ENCODE data around the gene SERPINH1.
A peak's percentile ranks its signal among the peaks of the same experiment; 100 is the strongest.
"Not testable (repeated sequence)": the region's sequence is repeated elsewhere in the genome, so short reads cannot be mapped to it uniquely, and the experiment has no call there.

The SERPINH1 gene

DNA sequence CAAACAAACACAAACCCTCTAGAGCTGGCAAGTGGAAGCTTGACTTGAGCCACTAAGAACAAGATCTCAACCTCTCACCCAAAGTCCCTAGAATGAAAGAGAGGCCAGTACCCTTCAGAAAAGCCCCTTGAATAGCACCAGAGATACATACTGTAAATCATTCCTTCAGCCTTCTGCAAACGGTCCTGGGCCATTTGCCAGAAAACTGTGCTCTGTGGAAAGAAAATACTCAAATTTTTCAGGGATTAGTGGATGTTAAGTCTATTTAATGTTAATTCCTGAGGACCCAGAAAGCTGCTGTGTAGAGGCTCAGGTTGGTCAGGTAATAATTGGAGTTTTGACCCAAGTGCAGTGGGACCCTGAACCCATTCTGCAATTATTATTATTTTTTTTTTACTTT lies 16.9 kb downstream of the SERPINH1 start:
- no peak for DNase-seq

- DNase-seq: no peak
Observed at GRCh38 chr11:75579841-75580240, 17.8 kb downstream of the SERPINH1 start.

DNA sequence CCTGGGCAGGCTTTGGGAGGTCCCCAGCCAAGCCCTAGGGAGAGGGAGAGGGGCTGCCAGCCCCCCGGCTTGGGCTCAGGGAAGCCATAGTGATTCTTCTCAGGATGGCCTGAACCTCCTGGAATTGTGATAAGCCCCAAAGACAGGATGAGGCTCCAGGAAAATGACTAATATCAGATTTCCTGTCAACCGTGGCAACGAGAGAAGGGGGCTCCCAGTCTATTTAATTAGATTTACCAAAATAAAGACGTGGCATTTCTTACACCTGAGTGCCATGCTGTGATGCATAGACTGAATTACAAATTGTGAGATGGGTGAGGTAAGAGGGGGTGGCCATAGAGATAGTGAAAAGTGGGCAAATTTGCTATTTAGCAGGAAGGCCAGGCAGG lies 20.4 kb downstream of the SERPINH1 start:
- no peak for DNase-seq

DNA sequence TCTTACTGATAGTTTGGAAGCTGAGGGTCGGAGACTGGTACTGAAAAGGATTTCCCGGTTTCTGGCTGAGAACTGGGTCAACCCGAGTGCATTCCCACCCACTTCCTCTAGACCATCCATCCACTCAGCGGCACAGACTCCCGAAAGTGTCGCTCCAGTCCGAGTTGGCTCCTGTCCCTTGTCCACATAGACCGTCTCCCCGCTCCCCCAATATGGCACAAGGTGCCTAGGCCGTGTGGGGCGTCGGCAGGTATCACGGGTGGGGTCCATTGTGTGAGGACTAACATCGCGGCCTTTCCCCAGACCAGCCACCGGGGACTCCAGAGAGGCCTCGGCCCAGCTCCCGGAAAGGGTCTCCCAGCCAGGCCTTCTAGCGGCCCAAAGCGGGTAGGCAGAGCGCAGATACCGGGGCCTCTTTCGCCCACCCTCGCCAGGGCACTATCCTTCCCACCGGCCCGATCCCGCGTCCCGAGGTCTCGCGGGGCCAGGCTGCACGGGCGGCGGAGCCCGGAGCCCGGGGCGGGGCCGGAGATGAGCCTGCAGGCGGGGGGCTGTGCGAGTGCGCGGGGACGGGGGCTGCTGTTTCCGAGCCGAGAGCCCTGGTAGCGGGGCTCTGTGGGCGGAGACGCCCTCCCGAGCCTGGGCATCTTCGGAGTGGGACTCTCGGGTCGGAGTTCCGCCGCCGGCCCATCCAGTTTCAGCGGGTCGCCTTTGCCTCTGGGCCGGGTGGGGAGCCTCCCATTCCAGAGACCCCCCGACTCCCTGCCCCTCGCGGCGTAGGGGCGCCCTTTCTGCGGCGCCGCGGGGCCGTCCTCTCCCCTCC lies 21.1 kb downstream of the SERPINH1 start:
- DNase-seq: peak; percentile 32 to 54

DNA sequence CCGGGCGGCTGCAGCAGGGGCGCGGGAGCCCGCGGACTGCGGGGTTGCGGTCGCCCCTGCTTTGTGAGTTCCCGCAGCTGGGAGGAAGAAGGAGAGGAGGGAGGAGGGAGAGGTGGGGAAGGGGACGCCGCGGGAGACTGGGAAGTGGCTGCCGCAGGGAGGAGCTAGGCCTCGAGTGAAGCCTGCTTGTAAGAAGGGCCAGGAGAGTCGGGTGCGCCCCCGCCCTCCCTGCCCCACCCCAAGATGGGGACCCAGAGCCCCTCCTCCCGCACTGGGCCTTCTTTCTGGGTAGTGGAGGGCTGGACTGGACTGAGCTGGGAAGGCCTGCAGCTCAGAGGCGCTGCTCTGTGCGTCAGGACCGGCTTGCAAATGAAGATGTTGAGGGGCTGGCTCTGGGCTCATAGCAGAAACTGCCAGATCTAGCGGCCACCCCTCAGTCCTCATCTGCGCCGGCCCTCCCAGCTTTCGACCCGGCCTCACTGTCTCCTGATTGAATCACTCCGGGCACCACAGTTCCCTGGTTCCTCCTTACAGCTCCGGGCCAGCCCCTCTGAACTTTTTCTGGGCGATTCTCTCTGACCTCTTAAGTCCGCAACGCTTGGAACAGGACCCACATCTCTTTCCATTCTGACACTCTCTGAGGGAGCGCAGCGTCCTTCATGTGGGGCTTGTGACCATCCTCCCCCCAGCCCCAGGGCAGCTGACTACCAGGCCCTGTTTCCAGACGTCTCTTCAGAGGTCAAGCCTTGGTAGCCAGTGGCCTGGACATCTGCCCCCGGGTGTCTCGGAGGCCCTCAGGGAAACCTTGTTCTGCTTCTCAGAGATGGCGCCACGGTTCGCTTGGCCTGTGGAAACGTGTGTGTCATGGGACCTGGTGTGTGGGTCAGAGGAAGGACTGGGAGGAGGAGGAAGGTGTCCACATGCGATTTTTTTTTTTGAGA lies 21.9 kb downstream of the SERPINH1 start:
- no peak for DNase-seq

GRCh38 chr11:75584659-75585292 lies 22.7 kb downstream of the SERPINH1 start:
- DNase-seq: not testable (repeated sequence)

DNA sequence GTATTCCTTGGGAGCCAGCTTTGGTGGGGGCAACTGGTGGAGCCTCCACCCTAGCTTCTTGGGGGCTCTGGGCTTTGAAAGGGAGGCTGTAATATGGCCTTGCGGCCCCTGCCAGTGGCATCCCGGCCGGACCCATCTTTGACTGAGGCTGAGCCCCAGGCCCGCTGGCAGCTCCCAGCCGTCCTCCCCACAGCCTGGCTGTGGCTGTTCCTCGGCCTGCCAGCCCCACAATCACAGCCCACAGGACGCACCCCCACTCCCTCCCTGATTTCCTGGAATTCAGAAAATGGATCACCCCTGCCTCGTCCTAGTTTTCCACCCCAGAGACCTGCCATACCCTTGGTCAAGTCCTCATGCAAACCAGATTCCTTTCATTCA lies 23.2 kb downstream of the SERPINH1 start:
- no peak for DNase-seq

DNA sequence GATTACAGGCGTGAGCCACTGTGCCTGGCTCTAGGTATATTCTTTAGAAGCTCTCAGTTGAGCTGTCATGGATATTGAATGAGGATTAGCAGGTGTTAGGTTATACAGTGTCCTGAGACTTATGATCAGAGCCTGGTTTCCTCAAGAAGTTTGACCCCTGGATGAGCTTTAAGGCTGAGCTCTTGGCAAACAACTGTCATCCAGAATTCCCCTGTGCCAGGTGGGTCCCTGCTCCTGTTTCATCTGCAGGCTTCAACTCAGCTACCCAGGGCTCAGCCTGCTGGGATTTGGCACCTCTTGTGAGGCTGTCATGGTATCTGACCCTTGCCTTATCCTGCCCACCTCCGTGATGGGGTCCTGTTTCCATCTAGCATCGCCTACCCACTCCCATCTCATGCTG lies 24.3 kb downstream of the SERPINH1 start:
- DNase-seq: no peak

GRCh38 chr11:75588051-75588481 lies 26.0 kb downstream of the SERPINH1 start:
- no peak for DNase-seq

- no peak for DNase-seq
Observed at GRCh38 chr11:75589051-75589450, 27.0 kb downstream of the SERPINH1 start.

DNA sequence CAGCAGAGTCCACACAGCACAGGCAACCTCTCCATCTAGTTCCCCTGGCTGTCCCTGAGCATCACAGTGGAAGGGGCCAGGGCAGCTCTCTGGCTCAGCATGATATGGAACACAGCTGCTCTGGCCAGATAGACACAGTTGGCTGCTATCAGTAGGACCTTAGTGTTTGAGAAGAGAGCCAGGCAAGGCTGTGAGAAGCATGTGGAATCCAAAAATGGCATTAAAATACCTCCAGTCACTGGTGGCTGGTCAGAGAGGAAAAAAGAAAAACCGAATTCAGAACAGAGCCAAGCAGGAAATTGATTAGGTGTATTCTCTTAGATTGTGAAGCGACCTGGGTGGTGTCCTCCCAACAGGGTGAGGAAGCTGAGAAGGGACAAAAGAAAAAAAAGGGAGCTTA lies 27.9 kb downstream of the SERPINH1 start:
- DNase-seq: no peak

GRCh38 chr11:75591371-75591770 lies 29.3 kb downstream of the SERPINH1 start:
- DNase-seq: no peak

GRCh38 chr11:75591966-75592365 lies 29.9 kb downstream of the SERPINH1 start:
- no peak for DNase-seq

GRCh38 chr11:75592715-75593114 lies 30.7 kb downstream of the SERPINH1 start:
- DNase-seq: no peak

- DNase-seq: no peak
Observed at GRCh38 chr11:75593286-75593915, 31.3 kb downstream of the SERPINH1 start.

DNA sequence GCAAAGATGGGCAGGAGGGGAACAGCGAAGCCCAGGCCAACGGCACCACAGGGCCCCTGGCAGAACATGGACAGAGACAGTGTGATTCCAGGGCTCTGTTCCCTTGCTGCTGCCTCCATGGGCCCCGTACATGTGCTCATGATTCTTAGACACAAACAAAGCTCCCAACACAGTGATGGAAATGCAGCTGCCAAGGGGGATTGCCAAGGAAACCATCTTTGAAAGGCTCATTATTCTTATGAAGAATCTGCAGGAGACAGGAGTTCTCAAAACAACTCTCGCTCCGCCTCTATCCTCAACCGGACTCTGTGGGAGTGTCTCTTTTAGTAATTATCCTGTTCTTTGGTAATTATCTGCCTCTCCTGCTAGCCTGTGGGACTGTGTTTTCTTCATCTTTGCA lies 32.2 kb downstream of the SERPINH1 start:
- DNase-seq: no peak

DNA sequence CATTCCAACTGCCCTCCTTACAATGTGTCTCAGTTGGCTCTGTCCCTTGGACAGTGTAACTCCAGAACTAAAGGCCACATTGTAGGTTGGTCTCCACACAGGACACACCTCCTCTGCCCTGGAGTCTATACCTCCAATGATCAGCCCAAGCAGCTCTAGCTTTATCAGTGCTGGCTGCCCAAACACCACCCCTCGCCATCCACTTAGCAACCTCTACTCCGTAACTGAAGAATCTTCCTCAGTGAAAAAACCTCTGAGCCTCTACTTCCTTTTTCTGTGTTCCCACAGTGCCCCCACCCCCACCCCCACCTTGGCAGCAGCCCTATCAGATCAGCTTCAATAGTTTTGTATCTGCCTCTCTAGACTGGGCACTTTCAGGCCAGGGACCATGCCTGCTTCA lies 33.4 kb downstream of the SERPINH1 start:
- DNase-seq: no peak

GRCh38 chr11:75596914-75597313 lies 34.9 kb downstream of the SERPINH1 start:
- no peak for DNase-seq

GRCh38 chr11:75597636-75598035 lies 35.6 kb downstream of the SERPINH1 start:
- DNase-seq: no peak

- no peak for DNase-seq
Observed at GRCh38 chr11:75598264-75598663, 36.2 kb downstream of the SERPINH1 start.

GRCh38 chr11:75598900-75599299 lies 36.8 kb downstream of the SERPINH1 start:
- DNase-seq: no peak

DNA sequence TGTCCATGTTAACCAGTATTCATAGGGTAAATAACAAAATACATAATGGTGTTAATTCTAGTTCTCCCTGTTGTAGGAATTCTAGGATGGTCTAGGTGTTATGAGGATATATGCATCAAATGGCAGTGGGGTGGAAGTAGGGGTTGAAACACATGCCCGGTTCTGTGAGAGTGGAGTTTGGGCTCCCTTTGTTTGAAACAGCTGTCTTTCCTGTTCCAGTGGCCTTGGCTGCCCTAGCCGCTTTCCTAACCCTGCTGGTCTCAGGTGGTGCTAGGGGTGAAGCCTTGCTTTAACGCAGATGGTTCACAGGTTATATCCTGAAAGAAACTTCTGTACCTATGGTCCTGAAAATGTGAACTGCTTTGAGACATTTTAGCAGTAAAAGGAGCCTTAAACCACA lies 38.3 kb downstream of the SERPINH1 start:
- no peak for DNase-seq

GRCh38 chr11:75601494-75601893 lies 39.4 kb downstream of the SERPINH1 start:
- DNase-seq: no peak
